NCI-H1092 treated with DMSO at 0.1 percent for 48 hours (cell line): ENCODE results near the gene ANO9.
"Not testable (repeated sequence)": the region's sequence is repeated elsewhere in the genome, so short reads cannot be mapped to it uniquely, and the experiment has no call there.

ENCODE experiments used
- DNase-seq: peaks from one replicate; lab custom pipeline; 2025; lab: John Stamatoyannopoulos, UW

Gene ANO9

GRCh38 chr11:400241-400689 lies 41.5 kb downstream of the ANO9 start:
- no peak for DNase-seq

- no peak for DNase-seq
Observed at GRCh38 chr11:399731-400211, 42.0 kb downstream of the ANO9 start.

GRCh38 chr11:398826-399225 lies 43.0 kb downstream of the ANO9 start:
- no peak for DNase-seq

GRCh38 chr11:396948-397548 lies 44.8 kb downstream of the ANO9 start:
- DNase-seq: peak; percentile 28

- DNase-seq: peak; percentile 26
Observed at GRCh38 chr11:396511-396947, 45.3 kb downstream of the ANO9 start.

- no peak for DNase-seq
Observed at GRCh38 chr11:395866-396265, 45.9 kb downstream of the ANO9 start.

GRCh38 chr11:394858-395655 lies 46.8 kb downstream of the ANO9 start:
- no peak for DNase-seq

GRCh38 chr11:394034-394857 lies 47.6 kb downstream of the ANO9 start, which contains the start of gene PKP3:
PKP3 (plus strand) TSS chr11:394209; CDS start chr11:394293, 84 bp downstream.
- DNase-seq: no peak

GRCh38 chr11:393219-394033 lies 48.4 kb downstream of the ANO9 start:
- DNase-seq: no peak

- DNase-seq: no peak
Observed at GRCh38 chr11:392102-392777, 49.6 kb downstream of the ANO9 start.

GRCh38 chr11:391117-392017 lies 50.4 kb downstream of the ANO9 start:
- no peak for DNase-seq

- no peak for DNase-seq
Observed at GRCh38 chr11:390175-390574, 51.6 kb downstream of the ANO9 start.

GRCh38 chr11:389369-389768 lies 52.4 kb downstream of the ANO9 start:
- DNase-seq: not testable (repeated sequence)

- no peak for DNase-seq
Observed at GRCh38 chr11:387193-387793, 54.5 kb downstream of the ANO9 start.

GRCh38 chr11:386483-386882 lies 55.3 kb downstream of the ANO9 start:
- no peak for DNase-seq

GRCh38 chr11:385594-386351 lies 56.0 kb downstream of the ANO9 start:
- no peak for DNase-seq

- DNase-seq: no peak
Observed at GRCh38 chr11:384511-384910, 57.3 kb downstream of the ANO9 start.

GRCh38 chr11:383431-383830 lies 58.4 kb downstream of the ANO9 start:
- no peak for DNase-seq
